Gastrocnemius medialis (tissue), 4 donors: ENCODE data around the gene THAP7.

Source experiments
- POLR2A ChIP-seq, 2 donors: fragments of 450-650 bp; IDR thresholded peaks; one replicate each; pipeline ENCODE4 v1.6.1; 2017; ENCODE audit warnings: antibody characterized with exemption in 2 of 2, mild to moderate bottlenecking in 2 of 2, moderate library complexity in 2 of 2
- TF ChIP-seq, protein P1 (sequence below), 5 experiments: fragments of 450-650 bp in 3 of 5; fragments of 200-600 bp in 2 of 5; sonication (generic) in 2 of 5; IDR thresholded peaks in 4 of 5; conservative IDR thresholded peaks in 1 of 5; 1 replicate in 4 of 5; 2 replicates in 1 of 5; pipeline ENCODE4 v1.5.1; 2016 to 2019; ENCODE audit warnings: antibody characterized with exemption in 5 of 5, mild to moderate bottlenecking in 3 of 5, moderate library complexity in 3 of 5

DNA sequence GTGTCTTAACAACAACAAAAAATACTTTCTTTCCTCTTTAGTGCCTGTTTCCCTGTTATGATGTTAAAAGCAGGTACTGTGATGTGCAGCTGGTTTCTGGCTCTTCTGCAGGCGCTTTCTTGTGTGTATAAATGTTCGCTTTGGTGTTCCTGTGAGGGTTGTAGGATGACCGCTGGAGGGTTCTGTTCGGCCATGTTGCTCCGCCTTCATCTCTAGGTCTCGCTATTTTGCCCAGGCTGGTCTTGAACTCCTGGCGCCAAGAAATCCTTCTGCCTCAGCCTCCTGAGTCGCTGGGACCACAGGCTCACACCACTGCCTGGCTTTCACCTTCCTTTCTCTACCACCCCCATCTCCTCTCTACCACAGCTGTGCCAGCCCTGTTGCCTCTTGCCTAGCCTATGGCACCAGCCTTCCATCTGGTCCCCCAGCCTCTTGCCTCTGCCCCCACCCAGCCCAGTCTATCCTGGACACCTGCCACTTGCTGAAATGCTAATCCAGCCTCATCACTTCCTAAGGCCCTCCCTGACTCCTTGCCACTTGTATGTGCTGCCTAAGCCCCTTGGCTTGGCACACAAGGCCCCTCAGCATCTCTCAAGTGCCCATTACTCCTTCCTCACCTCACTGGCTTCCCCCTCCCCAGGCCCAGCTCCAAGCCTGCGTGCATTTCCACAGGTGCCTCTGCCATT is 49.4 kb upstream of the THAP7 start:
- TF ChIP-seq POLR2A (IDR thresholded peaks at IDR 0.05) = no peak
- TF ChIP-seq, protein P1, sequence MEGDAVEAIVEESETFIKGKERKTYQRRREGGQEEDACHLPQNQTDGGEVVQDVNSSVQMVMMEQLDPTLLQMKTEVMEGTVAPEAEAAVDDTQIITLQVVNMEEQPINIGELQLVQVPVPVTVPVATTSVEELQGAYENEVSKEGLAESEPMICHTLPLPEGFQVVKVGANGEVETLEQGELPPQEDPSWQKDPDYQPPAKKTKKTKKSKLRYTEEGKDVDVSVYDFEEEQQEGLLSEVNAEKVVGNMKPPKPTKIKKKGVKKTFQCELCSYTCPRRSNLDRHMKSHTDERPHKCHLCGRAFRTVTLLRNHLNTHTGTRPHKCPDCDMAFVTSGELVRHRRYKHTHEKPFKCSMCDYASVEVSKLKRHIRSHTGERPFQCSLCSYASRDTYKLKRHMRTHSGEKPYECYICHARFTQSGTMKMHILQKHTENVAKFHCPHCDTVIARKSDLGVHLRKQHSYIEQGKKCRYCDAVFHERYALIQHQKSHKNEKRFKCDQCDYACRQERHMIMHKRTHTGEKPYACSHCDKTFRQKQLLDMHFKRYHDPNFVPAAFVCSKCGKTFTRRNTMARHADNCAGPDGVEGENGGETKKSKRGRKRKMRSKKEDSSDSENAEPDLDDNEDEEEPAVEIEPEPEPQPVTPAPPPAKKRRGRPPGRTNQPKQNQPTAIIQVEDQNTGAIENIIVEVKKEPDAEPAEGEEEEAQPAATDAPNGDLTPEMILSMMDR (IDR thresholded peaks at IDR 0.05 in 4 of 5, conservative IDR thresholded peaks at IDR 0.05 in 1 of 5) = no peak
